H1 (cell line): ENCODE measurements around the gene NUDT3.

ENCODE experiments used
- EGR1 ChIP-seq: IDR thresholded peaks from 2 replicates; pipeline ENCODE4 v1.6.1; 2011; ENCODE audit warnings: low read depth, low read length, borderline replicate concordance
- EP300 ChIP-seq, 2 experiments: IDR thresholded peaks; 1 replicate in 1 of 2; 2 replicates in 1 of 2; pipeline ENCODE4 v1.6.1; 2011 to 2012; ENCODE audit warnings: low read depth in 2 of 2, low read length in 2 of 2, mild to moderate bottlenecking in 2 of 2, borderline replicate concordance in 1 of 2, inconsistent platforms in 1 of 2, moderate library complexity in 1 of 2
- EZH2 ChIP-seq: fragments of 200-600 bp; sonication (generic); IDR thresholded peaks from 2 replicates; pipeline ENCODE4 v1.7.1; 2012; ENCODE audit warnings: low read depth, mild to moderate bottlenecking, moderate library complexity, low read length, inconsistent platforms; ENCODE audit not compliant: severe bottlenecking
- POLR2A ChIP-seq, 2 experiments: IDR thresholded peaks; 1 replicate in 1 of 2; 2 replicates in 1 of 2; pipeline ENCODE4 v1.6.1; 2011; ENCODE audit warnings: low read depth in 2 of 2, low read length in 2 of 2, mild to moderate bottlenecking in 2 of 2; ENCODE audit errors: control extremely low read depth in 1 of 2
- SP1 ChIP-seq: IDR thresholded peaks from 2 replicates; pipeline ENCODE4 v1.6.1; 2011; ENCODE audit warnings: low read depth, low read length
- TAF1 ChIP-seq: IDR thresholded peaks from 2 replicates; pipeline ENCODE4 v1.6.1; 2011; ENCODE audit warnings: mild to moderate bottlenecking, low read depth, low read length
- TF ChIP-seq, protein P1 (sequence below), 3 experiments: IDR thresholded peaks; 1 replicate in 2 of 3; 2 replicates in 1 of 3; pipeline versions ENCODE4 v1.5.1 to v1.6.1; 2011; ENCODE audit warnings: low read length in 3 of 3, mild to moderate bottlenecking in 3 of 3, inconsistent platforms in 2 of 3, low read depth in 1 of 3, moderate library complexity in 1 of 3; ENCODE audit not compliant: insufficient read depth in 1 of 3; ENCODE audit errors: control extremely low read depth in 1 of 3

DNA sequence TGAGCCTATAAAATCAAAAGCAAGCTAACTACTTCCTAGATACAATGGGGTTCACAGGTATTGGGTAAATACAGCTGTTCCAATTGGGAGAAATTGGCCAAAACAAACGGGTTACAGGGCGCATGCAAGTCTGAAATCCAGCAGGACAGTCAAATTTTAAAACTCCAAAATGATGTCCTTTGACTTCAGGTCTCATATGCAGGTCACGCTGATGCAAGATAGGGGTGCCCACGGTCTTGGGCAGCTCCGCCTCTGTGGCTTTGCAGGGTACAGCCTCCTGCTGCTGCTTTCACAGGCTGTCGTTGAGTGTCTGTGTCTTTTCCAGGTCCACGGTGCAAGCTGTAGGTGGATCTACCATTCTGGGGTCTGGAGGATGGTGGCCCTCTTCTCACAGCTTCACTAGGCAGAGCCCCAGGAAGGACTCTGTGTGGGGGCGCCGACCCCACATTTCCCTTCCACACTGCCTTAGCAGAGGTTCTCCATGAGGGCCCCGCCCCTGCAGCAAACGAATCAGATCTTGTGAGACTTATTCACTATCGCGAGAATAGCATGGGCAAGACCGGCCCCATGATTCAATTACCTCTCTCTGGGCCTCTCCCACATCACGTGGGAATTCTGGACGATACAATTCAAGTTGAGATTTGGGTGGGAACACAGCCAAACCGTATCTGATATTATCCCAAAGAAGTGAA lies 131.7 kb downstream of the NUDT3 start:
- TF ChIP-seq EZH2 (no peak), POLR2A (IDR thresholded peaks at IDR 0.05; ENCODE audit: control extremely low read depth in 1 of 2, low read depth in 2 of 2, low read length in 2 of 2) (no peak), EP300 (IDR thresholded peaks at IDR 0.05; ENCODE audit: borderline replicate concordance in 1 of 2, low read depth in 2 of 2, low read length in 2 of 2) (no peak), TAF1 (no peak), EGR1 (no peak), SP1 (no peak)
- TF ChIP-seq, protein P1, sequence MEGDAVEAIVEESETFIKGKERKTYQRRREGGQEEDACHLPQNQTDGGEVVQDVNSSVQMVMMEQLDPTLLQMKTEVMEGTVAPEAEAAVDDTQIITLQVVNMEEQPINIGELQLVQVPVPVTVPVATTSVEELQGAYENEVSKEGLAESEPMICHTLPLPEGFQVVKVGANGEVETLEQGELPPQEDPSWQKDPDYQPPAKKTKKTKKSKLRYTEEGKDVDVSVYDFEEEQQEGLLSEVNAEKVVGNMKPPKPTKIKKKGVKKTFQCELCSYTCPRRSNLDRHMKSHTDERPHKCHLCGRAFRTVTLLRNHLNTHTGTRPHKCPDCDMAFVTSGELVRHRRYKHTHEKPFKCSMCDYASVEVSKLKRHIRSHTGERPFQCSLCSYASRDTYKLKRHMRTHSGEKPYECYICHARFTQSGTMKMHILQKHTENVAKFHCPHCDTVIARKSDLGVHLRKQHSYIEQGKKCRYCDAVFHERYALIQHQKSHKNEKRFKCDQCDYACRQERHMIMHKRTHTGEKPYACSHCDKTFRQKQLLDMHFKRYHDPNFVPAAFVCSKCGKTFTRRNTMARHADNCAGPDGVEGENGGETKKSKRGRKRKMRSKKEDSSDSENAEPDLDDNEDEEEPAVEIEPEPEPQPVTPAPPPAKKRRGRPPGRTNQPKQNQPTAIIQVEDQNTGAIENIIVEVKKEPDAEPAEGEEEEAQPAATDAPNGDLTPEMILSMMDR (IDR thresholded peaks at IDR 0.05; ENCODE audit: control extremely low read depth in 1 of 3, insufficient read depth in 1 of 3, low read depth in 1 of 3, low read length in 3 of 3) = no peak
